ENCODE data around the gene MT1B. TPM values are rescaled to one million over a fixed set of nuclear protein-coding genes. Genes with fewer than 3 reads are reported as not detected.

Gene MT1B
- total and polyA plus RNA-seq, 2 of the 13 experiments (the other 11 are each of a cell fraction or from before 2014, with no cell fraction given): 0.89 TPM; not detected in 1

DNA sequence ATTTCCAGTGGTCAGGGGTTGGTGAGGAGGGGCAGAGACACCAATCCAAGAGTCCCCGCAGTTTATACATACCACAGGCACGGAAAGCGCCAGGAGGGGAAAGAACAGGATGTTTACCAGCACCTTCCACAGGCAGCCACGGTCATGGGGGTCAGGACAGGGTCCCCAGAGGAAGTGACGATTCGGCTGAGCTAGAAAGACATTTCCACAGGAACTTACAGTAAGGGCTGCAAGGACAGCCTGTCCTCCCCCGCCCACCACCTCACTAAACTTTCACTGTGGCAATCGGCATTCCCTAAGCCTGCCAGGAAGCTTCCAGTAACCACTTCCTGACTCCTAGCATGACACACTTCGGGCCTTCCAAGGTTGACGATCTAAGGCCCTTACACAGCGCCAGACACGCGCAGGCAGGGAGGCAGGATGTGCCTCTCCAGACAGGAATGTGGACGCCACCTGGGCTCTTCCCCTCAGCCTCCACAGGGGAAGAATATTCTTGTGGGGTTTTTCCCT is 44.5 kb upstream of the MT1B start (continued):
- TF ChIP-seq, protein P1, sequence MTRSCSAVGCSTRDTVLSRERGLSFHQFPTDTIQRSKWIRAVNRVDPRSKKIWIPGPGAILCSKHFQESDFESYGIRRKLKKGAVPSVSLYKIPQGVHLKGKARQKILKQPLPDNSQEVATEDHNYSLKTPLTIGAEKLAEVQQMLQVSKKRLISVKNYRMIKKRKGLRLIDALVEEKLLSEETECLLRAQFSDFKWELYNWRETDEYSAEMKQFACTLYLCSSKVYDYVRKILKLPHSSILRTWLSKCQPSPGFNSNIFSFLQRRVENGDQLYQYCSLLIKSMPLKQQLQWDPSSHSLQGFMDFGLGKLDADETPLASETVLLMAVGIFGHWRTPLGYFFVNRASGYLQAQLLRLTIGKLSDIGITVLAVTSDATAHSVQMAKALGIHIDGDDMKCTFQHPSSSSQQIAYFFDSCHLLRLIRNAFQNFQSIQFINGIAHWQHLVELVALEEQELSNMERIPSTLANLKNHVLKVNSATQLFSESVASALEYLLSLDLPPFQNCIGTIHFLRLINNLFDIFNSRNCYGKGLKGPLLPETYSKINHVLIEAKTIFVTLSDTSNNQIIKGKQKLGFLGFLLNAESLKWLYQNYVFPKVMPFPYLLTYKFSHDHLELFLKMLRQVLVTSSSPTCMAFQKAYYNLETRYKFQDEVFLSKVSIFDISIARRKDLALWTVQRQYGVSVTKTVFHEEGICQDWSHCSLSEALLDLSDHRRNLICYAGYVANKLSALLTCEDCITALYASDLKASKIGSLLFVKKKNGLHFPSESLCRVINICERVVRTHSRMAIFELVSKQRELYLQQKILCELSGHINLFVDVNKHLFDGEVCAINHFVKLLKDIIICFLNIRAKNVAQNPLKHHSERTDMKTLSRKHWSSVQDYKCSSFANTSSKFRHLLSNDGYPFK (CRISPR knock-in tag; IDR thresholded peaks at IDR 0.05; ENCODE audit: borderline replicate concordance): peak; percentile 86; the same call in 1 of the 2 replicates
- peak; percentile 93; the same call in 1 of the 2 replicates for TF ChIP-seq NFKB2 (CRISPR knock-in tag; IDR thresholded peaks at IDR 0.05; ENCODE audit: borderline replicate concordance)
- no peak for TF ChIP-seq TBP (CRISPR knock-in tag; IDR thresholded peaks at IDR 0.05)
- TF ChIP-seq ZNF567 (CRISPR knock-in tag; IDR thresholded peaks at IDR 0.05; ENCODE audit: borderline replicate concordance): peak; percentile 30; the same call in 1 of the 2 replicates
- peak; percentile 71; the same call in 1 of the 2 replicates for TF ChIP-seq ZNF598 (CRISPR knock-in tag; IDR thresholded peaks at IDR 0.05; ENCODE audit: borderline replicate concordance)
- TF ChIP-seq, protein P2, sequence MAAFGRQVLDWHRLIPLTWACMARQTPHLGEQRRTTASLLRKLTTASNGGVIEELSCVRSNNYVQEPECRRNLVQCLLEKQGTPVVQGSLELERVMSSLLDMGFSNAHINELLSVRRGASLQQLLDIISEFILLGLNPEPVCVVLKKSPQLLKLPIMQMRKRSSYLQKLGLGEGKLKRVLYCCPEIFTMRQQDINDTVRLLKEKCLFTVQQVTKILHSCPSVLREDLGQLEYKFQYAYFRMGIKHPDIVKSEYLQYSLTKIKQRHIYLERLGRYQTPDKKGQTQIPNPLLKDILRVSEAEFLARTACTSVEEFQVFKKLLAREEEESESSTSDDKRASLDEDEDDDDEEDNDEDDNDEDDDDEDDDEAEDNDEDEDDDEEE (CRISPR knock-in tag; IDR thresholded peaks at IDR 0.05): 0 out of 2 replicates have a peak, but pooled peaks have one; percentile 49
- peak; percentile 53; the same call in 1 of the 2 replicates for TF ChIP-seq MAZ (IDR thresholded peaks at IDR 0.05; ENCODE audit: borderline replicate concordance, low read depth, low read length)
- TF ChIP-seq MAZ (CRISPR knock-in tag; IDR thresholded peaks at IDR 0.05; ENCODE audit: low read depth): peak; percentile 80; the same call in 1 of the 2 replicates
- no peak for TF ChIP-seq PTBP1 (IDR thresholded peaks at IDR 0.05; ENCODE audit: low read depth, low read length, poor library complexity, severe bottlenecking)
- peak; percentile 94; the same call in 1 of the 2 replicates for TF ChIP-seq ZFP36L1 (CRISPR knock-in tag; IDR thresholded peaks at IDR 0.05)
- peak; percentile 51; the same call in 1 of the 2 replicates for TF ChIP-seq ATF3 (CRISPR knock-in tag; IDR thresholded peaks at IDR 0.05)
- no peak for TF ChIP-seq NCOA1 (CRISPR knock-in tag; IDR thresholded peaks at IDR 0.05)
- TF ChIP-seq STAT5B (CRISPR knock-in tag; IDR thresholded peaks at IDR 0.05): no peak
- peak; percentile 89 for TF ChIP-seq ARNT2 (CRISPR knock-in tag; IDR thresholded peaks at IDR 0.05; ENCODE audit: low read depth)
- 0 out of 2 replicates have a peak, but pooled peaks have one; percentile 68 for TF ChIP-seq ZNF30 (CRISPR knock-in tag; IDR thresholded peaks at IDR 0.05)
- TF ChIP-seq BCL6 (CRISPR knock-in tag; IDR thresholded peaks at IDR 0.05): 0 out of 2 replicates have a peak, but pooled peaks have one; percentile 65
- TF ChIP-seq, protein P3, sequence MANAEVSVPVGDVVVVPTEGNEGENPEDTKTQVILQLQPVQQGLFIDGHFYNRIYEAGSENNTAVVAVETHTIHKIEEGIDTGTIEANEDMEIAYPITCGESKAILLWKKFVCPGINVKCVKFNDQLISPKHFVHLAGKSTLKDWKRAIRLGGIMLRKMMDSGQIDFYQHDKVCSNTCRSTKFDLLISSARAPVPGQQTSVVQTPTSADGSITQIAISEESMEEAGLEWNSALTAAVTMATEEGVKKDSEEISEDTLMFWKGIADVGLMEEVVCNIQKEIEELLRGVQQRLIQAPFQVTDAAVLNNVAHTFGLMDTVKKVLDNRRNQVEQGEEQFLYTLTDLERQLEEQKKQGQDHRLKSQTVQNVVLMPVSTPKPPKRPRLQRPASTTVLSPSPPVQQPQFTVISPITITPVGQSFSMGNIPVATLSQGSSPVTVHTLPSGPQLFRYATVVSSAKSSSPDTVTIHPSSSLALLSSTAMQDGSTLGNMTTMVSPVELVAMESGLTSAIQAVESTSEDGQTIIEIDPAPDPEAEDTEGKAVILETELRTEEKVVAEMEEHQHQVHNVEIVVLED (CRISPR knock-in tag; IDR thresholded peaks at IDR 0.05; ENCODE audit: borderline replicate concordance): peak; percentile 36; the same call in 1 of the 2 replicates
- peak; percentile 91 for TF ChIP-seq RARA (CRISPR knock-in tag; IDR thresholded peaks at IDR 0.05)
- no peak for TF ChIP-seq ZBTB49 (CRISPR knock-in tag; IDR thresholded peaks at IDR 0.05; ENCODE audit: borderline replicate concordance)
- TF ChIP-seq ZNF44 (CRISPR knock-in tag; IDR thresholded peaks at IDR 0.05): no peak
